Right atrium auricular region (tissue), 2 donors: ENCODE measurements around the gene ZNF512. TPM values are rescaled to one million over a fixed set of nuclear protein-coding genes. Genes with fewer than 3 reads are reported as not detected.
"Not testable (repeated sequence)": the region's sequence is repeated elsewhere in the genome, so short reads cannot be mapped to it uniquely, and the experiment has no call there.

Source experiments
- DNase-seq: peaks from one replicate; pipeline ENCODE4 v3.0.0-alpha.2; 2019; ENCODE audit warnings: low spot score
- H3K27ac ChIP-seq, 2 donors: fragments of 200-600 bp; sonication (generic); 1 replicate in 1 of 2; 2 replicates in 1 of 2; pipeline ENCODE4 v1.5.1; 2016 to 2019
- H3K27me3 ChIP-seq, 2 donors: fragments of 200-600 bp; sonication (generic); one replicate each; pipeline versions ENCODE4 v1.5.1 to v1.6.0; 2017 to 2019
- H3K36me3 ChIP-seq: fragments of 200-600 bp; sonication (generic); one replicate; pipeline ENCODE4 v1.5.1; 2016
- H3K4me1 ChIP-seq, 2 donors: fragments of 200-600 bp; sonication (generic); one replicate each; pipeline versions ENCODE4 v1.5.1 to v1.6.0; 2017 to 2019
- H3K4me3 ChIP-seq, 2 donors: fragments of 200-600 bp; sonication (generic); 1 replicate in 1 of 2; 2 replicates in 1 of 2; pipeline ENCODE4 v1.5.1; 2017 to 2019; ENCODE audit warnings: mild to moderate bottlenecking in 1 of 2, moderate library complexity in 1 of 2
- H3K9me3 ChIP-seq, 2 donors: fragments of 200-600 bp; sonication (generic); one replicate each; pipeline ENCODE4 v1.5.1; 2019
- CTCF ChIP-seq, 2 donors: fragments of 200-600 bp; sonication (generic); IDR thresholded peaks; one replicate each; pipeline ENCODE4 v1.5.1; 2019; ENCODE audit warnings: antibody characterized with exemption in 2 of 2
- total RNA-seq, 2 donors: library from RNA; depleted of rRNA; stranded (reverse); fragments of >200 nt; gene quantifications; one replicate each; pipeline ENCODE4 v1.1.0, GENCODE V29; 2016

ZNF512 gene
- total RNA-seq, 2 donors from 2014 or later = 12.0 to 21.3 TPM

DNA sequence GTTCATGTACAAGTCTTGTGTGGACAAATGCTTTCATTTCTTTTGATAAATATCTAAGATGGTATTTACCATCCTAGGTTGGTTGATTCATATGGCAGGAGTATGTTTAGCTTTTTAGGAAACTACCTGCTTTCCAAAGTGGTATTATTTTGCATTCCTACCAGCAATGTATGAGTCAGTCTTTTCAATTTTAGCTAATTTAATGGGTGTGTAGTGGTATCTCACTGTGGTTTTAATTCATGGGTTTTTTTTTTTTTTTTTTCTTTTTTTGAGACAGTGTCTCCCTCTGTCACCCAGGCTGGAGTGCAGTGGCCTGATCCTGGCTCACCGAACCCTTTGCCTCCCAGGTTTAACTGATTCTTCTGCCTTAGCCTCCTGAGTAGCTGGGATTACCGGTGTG, 4.2 kb downstream of the ZNF512 start:
- Histone ChIP-seq H3K36me3 (no peaks in the 10 kb centered on the region), H3K4me1 (peaks cover 0 to 16% of the 10 kb centered on the region in 2 donors), H3K4me3 (no peak overlapping the region), H3K9me3 (peaks cover 5 to 19% of the 10 kb centered on the region in 2 donors), H3K27ac (no peak overlapping the region), H3K27me3 (no peaks in the 10 kb centered on the region)
- TF ChIP-seq CTCF (IDR thresholded peaks at IDR 0.05) = no peak
- DNase-seq = no peak

DNA sequence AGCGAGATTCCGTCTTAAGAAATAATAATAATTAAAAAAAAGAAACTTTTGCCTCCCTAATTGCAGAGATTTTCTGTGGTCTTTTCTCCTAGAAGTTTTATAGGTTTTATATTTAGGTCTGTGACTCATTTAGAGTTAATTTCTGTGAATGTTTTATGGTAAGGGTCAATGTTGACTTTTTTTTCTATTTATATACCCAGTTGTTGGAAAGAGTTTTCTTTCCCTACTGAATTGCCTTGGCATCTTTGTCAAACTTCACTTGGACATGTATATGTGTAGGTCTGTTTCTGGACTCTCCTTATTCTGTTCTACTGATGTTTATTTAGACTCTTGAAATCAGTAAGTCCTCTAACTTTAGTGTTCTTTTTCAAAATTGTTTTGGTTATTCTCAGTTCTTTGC, 5.5 kb downstream of the ZNF512 start:
- Histone ChIP-seq H3K27me3 (no peaks in the 10 kb centered on the region), H3K36me3 (no peaks in the 10 kb centered on the region), H3K4me3 (no peak overlapping the region), H3K4me1 (peaks cover 0 to 16% of the 10 kb centered on the region in 2 donors), H3K27ac (no peak overlapping the region), H3K9me3 (peaks cover 5 to 19% of the 10 kb centered on the region in 2 donors)
- no peak for TF ChIP-seq CTCF (IDR thresholded peaks at IDR 0.05)
- DNase-seq = no peak

- Histone ChIP-seq H3K36me3 (no peaks in the 10 kb centered on the region), H3K27me3 (no peaks in the 10 kb centered on the region), H3K27ac (no peak overlapping the region), H3K9me3 (peaks cover 15 to 33% of the 10 kb centered on the region in 2 donors), H3K4me3 (no peak overlapping the region), H3K4me1 (no peaks in the 10 kb centered on the region)
- TF ChIP-seq CTCF (IDR thresholded peaks at IDR 0.05) = no peak
- no peak for DNase-seq
Observed at GRCh38 chr2:27591745-27592144, 8.9 kb downstream of the ZNF512 start.

GRCh38 chr2:27593240-27593639, 10.4 kb downstream of the ZNF512 start:
- H3K9me3 ChIP-seq = peaks cover 15 to 33% of the 10 kb centered on the region in 2 donors
- H3K36me3 ChIP-seq = no peaks in the 10 kb centered on the region
- H3K4me1 ChIP-seq = no peaks in the 10 kb centered on the region
- DNase-seq = no peak
- H3K27ac ChIP-seq = no peak overlapping the region
- H3K4me3 ChIP-seq = no peak overlapping the region
- no peaks in the 10 kb centered on the region for H3K27me3 ChIP-seq
- no peak for TF ChIP-seq CTCF (IDR thresholded peaks at IDR 0.05)

DNA sequence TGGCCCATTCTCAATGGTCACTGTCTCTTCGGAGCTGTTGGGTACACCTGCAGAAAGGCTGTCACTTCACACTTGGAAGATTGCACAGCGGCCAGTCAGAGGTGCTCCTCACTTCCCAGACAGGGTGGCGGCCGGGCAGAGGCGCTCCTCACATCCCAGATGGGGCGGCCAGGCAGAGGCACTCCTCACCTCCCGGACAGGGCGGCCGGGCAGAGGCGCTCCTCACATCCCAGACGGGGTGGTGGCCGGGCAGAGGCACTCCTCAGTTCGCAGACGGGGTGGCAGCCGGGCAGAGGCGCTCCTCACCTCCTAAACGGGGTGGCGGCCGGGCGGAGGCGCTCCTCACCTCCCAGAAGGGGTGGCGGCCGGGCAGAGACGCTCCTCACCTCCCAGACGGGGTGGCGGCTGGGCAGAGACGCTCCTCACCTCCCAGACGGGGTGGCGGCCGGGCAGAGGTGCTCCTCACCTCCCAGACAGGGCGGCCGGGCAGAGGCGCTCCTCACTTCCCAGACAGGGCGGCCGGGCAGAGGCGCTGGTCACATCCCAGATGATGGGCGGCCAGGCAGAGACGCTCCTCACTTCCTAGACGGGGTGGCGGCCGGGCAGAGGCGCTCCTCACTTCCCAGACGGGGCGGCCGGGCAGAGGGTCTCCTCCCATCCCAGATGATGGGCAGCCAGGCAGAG, 11.3 kb downstream of the ZNF512 start:
- H3K4me1 ChIP-seq, DNase-seq, H3K36me3 ChIP-seq, H3K27me3 ChIP-seq, H3K27ac ChIP-seq, H3K4me3 ChIP-seq: not testable (repeated sequence)
- H3K9me3 ChIP-seq = peaks cover 15 to 33% of the 10 kb centered on the region in 2 donors

- H3K9me3 ChIP-seq = peaks cover 12 to 26% of the 10 kb centered on the region in 2 donors
- H3K4me3 ChIP-seq, DNase-seq, H3K27me3 ChIP-seq, H3K27ac ChIP-seq, H3K4me1 ChIP-seq, H3K36me3 ChIP-seq: not testable (repeated sequence)
Observed at GRCh38 chr2:27595412-27595811, 12.6 kb downstream of the ZNF512 start.

- H3K27ac ChIP-seq = no peak overlapping the region
- H3K27me3 ChIP-seq = no peaks in the 10 kb centered on the region
- H3K9me3 ChIP-seq = peaks cover 10 to 14% of the 10 kb centered on the region in 2 donors
- DNase-seq = no peak
- no peak for TF ChIP-seq CTCF (IDR thresholded peaks at IDR 0.05)
- no peaks in the 10 kb centered on the region for H3K4me1 ChIP-seq
- peaks cover 15% of the 10 kb centered on the region for H3K36me3 ChIP-seq
- no peak overlapping the region for H3K4me3 ChIP-seq
Observed at GRCh38 chr2:27596627-27597026, 13.8 kb downstream of the ZNF512 start.
